SHP77 (cell line): Measurements from ENCODE around the gene MPP2.

Experiments
- DNase-seq, 2 experiments: peaks; one replicate each; lab custom pipeline; 2025; lab: John Stamatoyannopoulos, UW

MPP2 gene

DNA sequence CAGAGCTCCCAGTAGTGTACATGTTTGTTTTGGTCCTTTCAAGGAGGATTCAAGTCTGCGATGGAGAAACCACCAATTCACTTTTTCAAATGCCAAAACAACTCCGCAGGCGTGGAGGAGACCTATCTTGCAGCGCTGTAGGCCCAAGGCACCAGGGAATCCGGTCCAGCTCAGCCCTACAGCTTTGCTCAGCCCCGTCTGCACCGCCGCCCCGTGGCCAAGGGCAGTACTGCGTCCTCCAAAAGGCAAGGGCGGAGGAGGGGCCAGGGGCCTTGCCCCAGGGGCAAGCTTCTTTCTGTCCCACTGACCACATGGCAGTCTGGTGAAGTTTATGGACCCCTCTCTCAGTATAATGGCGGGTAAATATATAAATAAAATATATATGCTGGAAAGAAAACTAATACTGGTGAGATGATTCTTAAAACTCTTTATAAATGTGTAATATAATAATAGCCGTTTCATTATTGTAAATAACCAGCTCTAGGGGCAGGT lies 61.1 kb downstream of the MPP2 start:
- DNase-seq: peak; percentile 52 to 65

DNA sequence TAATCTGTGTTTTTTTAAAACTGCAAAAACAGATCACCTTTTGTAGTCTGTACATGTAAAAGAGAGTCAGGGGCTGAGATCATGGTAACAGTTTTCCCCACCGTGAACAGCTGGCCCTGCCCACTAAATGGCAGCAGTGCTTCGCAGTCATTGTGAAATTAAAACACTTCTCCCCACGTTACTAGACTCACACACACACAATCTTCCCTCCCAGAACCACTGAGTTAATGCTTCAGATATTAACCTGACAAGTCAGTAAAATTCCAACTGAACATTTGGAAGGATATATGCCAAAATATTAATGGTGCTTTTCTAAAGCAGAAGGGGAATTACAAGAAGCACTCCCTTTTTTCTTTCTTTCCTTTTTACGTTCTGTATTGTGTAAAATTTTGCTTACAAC lies 61.6 kb downstream of the MPP2 start:
- no peak for DNase-seq

DNA sequence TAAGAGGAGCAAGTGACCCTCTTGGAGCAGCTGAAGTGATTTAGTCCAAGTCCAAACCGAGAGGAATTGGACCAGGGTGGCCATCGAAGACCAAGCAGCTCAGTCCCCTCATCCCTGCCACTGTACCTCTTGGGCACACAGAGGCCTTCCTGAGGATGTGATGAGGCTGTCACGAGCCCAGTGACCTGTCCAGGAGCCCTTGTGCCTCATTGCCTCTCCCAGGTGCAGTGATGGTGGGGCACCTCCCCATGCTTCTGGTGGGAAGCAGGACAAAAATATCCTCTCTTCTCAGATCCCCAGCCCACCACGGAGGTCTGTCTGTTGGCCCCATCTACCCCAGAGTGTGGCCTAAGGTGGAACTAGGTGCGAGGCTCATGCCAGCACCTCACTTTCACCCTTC lies 63.1 kb downstream of the MPP2 start:
- DNase-seq: no peak

DNA sequence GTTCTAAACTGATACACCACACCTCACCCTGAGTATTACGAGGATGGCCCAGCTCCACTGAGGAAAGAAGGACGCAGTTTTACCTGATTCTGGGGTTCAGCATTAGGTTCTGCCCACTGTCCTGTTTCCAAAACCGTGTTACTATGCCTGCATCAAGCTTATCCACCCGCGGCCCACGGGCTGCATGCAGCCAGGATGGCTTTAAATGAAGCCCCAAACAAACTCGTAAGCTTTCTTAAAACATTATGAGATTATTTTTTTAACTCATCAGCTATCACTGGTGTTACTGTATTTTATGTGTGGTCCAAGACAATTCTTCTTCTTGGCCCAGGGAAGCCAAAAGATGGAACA lies 64.4 kb downstream of the MPP2 start:
- no peak for DNase-seq

DNA sequence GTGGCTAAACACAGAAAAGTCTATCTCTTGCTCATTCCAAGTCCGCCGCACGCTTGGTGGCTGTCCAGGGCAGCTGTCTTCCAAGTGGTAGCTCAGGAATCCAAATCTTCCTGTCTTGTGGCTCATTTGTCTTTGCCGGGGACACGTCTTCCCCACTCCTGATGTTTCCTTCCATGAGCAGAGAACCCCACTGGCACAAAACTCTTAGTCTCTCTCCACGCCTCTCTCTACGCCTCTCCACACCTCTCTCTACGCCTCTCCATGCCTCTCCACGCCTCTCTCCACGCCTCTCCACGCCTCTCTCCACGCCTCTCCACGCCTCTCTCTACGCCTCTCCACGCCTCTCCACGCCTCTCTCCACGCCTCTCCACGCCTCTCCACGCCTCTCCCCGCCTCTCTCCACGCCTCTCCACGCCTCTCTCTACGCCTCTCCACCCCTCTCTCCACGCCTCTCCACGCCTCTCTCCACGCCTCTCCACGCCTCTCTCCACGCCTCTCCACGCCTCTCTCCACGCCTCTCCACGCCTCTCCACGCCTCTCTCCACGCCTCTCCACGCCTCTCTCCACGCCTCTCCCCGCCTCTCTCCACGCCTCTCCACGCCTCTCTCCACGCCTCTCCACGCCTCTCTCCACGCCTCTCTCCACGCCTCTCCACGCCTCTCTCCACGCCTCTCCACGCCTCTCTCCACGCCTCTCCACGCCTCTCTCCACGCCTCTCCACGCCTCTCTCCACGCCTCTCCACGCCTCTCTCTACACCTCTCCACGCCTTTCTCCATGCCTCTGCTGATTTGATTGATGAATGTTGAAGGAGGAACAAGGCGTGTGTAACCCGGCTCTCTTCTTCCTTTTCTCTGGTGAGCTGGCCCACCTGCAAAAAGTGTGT lies 65.0 kb downstream of the MPP2 start:
- DNase-seq: peak; percentile 18 to 30

GRCh38 chr17:43841282-43841681 lies 66.1 kb downstream of the MPP2 start:
- DNase-seq: no peak

GRCh38 chr17:43840814-43841213 lies 66.5 kb downstream of the MPP2 start:
- peak; percentile 27 to 40 for DNase-seq

DNA sequence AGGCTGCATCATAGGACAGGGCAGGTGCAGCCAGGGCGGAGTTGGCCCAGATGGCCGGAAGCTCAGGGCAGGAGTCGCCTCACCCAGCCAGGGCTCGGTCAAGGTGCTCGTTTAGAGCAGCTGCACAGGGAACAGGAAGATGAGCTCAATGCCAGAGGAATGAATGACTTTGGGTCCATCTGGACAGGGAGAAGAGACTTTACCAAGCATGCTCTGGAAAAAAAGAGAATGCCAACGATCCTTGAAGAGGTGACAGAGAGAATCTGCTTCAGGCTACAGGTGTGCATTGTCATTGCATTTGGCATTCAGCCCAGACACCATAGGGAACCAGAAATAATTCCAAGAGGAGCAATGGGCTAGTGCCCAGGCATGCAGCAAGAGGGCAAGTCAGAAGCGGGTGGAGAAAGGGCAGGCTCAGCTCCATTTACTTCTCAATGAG lies 67.6 kb downstream of the MPP2 start:
- DNase-seq: peak; percentile 95 to 96

DNA sequence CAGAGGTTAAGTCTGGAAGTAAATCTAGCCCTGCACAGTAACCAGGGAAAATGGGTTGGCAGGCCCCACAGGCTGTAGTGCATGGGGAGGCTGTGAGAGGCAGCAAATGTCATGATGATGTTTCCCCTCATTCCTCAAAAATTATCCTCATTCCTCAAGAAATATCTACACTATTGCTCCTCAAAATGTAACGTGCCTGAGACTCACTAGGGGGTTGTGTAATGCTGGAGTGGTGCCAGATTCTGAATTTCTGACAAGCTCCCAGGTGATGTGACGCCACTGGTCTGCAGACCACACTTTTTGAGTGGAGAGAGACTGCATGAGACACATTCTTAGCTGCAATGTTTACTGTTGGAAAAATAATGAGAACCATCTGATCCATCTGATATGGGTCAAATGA lies 73.2 kb downstream of the MPP2 start:
- peak; percentile 54 to 59 for DNase-seq

GRCh38 chr17:43832976-43833829 lies 74.1 kb downstream of the MPP2 start, which contains the start of gene MPP3:
TSS of gene MPP3 (minus strand) at chr17:43833146. CDS start at chr17:43831906, 1,240 bp downstream.
- DNase-seq: peak; percentile 56 to 71

DNA sequence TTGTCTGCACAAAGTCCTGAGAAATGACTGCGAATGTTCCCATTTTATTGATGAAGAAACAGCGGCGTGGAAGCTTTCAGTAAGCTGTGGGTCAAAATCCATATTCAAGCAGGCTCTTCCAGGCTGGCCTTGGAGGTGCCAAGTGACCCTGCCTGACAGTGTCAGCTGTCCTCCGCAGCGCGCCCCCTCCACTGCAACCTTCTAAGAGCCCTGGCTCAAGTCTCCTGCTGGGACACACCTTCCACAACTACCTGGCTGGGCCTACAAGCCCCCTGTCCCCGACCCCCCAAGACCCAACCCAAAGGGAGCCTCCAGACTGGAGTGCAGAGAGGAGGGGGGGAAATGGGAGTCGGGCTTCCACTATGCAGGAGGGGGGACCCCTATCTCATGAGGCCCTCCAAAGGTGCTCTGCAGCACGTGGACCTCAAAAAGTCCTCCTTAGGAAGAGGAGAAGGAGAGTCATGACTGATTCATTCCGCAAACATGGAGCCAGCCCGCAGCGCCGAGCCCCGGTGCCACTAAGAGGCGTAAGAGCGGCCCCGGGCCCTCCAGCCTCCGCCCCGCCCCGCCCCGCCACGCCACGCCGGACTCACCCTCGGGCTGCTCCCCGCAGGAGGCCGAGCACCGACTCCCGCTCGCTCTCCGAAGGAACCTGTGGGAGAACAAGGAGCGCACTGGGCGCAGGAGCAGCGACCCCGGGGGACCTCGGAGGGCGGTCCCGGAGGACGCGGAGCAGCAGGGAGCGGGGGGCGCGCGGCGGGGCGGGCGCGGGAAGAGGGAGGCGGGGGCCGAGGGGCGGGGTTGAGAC lies 75.0 kb downstream of the MPP2 start:
- peak in 1 of 2 experiments; percentile 15 for DNase-seq

DNA sequence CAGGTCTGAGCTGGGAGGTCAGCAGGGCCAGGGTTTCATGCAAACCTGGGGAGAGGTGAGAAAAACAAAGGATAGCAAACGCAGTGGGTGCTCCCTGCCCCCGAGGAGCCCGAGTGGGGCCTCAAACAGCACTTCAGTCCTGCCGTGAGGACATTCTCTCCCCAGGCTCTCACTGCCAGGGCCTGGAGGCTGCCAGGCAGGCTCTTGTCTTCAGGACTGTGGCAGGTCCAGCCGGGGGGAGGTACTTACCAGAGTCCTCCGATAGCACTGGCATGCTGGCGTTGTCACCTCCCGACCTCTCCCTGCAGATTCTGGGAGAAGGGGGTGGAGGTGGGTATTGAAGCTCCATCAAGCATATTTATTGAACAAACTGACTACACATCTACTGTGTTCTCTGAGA lies 75.7 kb downstream of the MPP2 start:
- no peak for DNase-seq

DNA sequence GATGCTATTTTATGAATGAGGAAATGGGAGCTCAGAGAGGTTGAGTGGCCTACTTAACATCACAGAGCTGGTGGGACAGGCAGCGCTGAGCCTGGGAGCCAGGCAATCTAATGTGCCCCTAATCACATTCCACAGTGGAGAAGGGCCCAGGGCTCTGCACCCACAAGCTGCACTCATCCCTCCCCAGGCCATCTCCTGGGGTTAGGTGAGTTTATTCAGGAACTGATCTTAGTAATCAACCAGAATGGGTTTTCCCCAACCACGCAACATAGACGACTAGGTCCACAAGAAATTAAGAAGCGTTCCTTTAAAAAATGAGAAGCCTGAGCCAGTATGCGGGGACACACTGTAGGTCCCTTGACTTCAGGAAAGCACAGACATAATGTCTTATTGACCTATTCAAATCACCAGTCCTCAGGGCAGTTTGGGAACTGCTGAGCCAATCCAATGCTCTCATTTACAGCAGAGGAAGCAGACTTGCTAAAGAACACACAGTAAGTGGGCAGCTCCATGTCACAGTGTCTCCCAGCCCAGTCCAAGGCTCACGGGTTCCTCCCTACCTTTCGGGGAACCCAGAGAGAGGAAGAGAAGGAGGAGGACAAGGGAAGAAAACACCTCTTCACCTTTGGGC lies 76.7 kb downstream of the MPP2 start:
- no peak for DNase-seq

- no peak for DNase-seq
Measured at GRCh38 chr17:43829738-43830137, 77.6 kb downstream of the MPP2 start.

GRCh38 chr17:43827596-43827995 lies 79.7 kb downstream of the MPP2 start:
- no peak for DNase-seq

GRCh38 chr17:43826206-43826605 lies 81.1 kb downstream of the MPP2 start:
- DNase-seq: no peak

DNA sequence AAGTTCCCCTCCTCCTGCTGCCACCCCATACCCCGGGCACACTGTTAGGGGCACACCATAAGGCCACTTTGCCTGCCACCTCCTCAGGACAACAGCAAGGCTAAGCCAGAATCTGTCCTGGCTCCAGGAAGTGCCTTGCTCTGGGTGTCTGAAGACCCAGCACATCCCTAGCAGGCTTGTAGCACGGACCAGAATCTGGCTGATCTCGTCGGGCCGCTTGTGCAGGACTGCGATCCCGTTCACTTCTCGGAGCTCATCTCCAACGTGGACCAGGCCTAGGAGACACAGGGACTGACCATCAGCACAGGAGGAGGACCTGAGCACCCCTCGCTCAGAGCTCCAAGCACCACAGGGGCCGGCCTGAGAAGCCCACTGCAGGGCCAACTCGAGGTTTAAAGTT lies 81.8 kb downstream of the MPP2 start:
- DNase-seq: no peak
